Testis (tissue), 3 donors: ENCODE measurements around the gene CARF. TPM values are rescaled to one million over a fixed set of nuclear protein-coding genes. Genes with fewer than 3 reads are reported as not detected.
"Not testable (repeated sequence)": the region's sequence is repeated elsewhere in the genome, so short reads cannot be mapped to it uniquely, and the experiment has no call there.

Experiments
- DNase-seq: peaks from one replicate; pipeline ENCODE4 v3.0.0-alpha.2; 2019
- H3K27ac ChIP-seq, 2 donors: fragments of 200-600 bp; sonication (generic); one replicate each; pipeline ENCODE4 v1.5.1; 2019
- H3K27me3 ChIP-seq: fragments of 200-600 bp; sonication (generic); one replicate; pipeline ENCODE4 v1.5.1; 2019
- H3K36me3 ChIP-seq: fragments of 200-600 bp; sonication (generic); one replicate; pipeline ENCODE4 v1.5.1; 2017; ENCODE audit warnings: low read depth; ENCODE audit errors: missing control alignments
- H3K4me1 ChIP-seq: fragments of 200-600 bp; sonication (generic); one replicate; pipeline ENCODE4 v1.5.1; 2019
- H3K4me3 ChIP-seq, 2 donors: fragments of 200-600 bp; sonication (generic); one replicate each; pipeline ENCODE4 v1.5.1; 2017 to 2019
- H3K9me3 ChIP-seq: fragments of 200-600 bp; sonication (generic); one replicate; pipeline ENCODE4 v1.5.1; 2017
- POLR2A ChIP-seq: fragments of 450-650 bp; IDR thresholded peaks from one replicate; pipeline ENCODE4 v1.6.1; 2017; ENCODE audit warnings: antibody characterized with exemption, mild to moderate bottlenecking, moderate library complexity
- WGBS, 2 donors: methylation state at CpG; one replicate each; pipeline ENCODE4 v1.1.5; 2018; 5-methylcytosine and 5-hydroxymethylcytosine counted together
- intact Hi-C: fragments of 100-400 bp; cut with DNase I; formaldehyde crosslinking; loops from one replicate; pipeline ENCODE4 v1.15.1; 2023; ENCODE audit warnings: low total_unique reads
- polyA plus RNA-seq: library from polyadenylated mRNA; stranded (reverse); fragments of 350-450 nt; fragmentation: Illumina TruSeq; extraction: RNeasy Lipid Tissue Mini Kit (QIAGEN cat#74804); gene quantifications from one replicate; pipeline ENCODE4 v1.2.3, GENCODE V29; 2014; ENCODE audit warnings: low read depth, low replicate concordance; ENCODE audit not compliant: insufficient read depth
- total RNA-seq, 2 donors: library from RNA; depleted of rRNA; stranded (reverse); fragments of >200 nt; gene quantifications; one replicate each; pipeline ENCODE4 v1.2.3, GENCODE V29; 2016
- TF ChIP-seq, protein P1 (sequence below), 3 experiments: fragments of 450-650 bp in 2 of 3; fragments of 200-600 bp in 1 of 3; sonication (generic) in 1 of 3; IDR thresholded peaks; one replicate each; pipeline ENCODE4 v1.5.1; 2016 to 2019; ENCODE audit warnings: antibody characterized with exemption in 3 of 3, mild to moderate bottlenecking in 2 of 3, moderate library complexity in 1 of 3

CARF gene
- total and polyA plus RNA-seq, 3 donors from 2014 or later: 24.2 to 43.8 (median 37.9) TPM

DNA sequence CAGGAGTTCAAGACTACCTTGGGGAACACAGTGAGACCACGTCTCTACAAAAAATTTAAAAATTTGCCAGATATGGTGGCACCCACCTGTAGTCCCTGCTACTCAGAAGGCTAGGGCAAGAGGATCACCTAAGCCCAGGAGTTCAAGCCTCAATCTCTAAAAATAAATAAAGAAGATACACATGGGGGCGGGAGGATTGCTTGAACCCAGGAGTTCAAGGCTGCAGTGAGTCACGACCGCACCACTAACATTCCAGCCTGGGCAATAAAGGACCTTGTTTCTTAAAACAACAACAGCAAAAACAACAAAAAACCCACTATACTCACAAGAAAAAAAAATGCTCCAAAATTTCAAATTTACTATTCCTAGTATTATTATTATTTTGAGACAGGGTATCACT is 30.5 kb upstream of the CARF start:
- Histone ChIP-seq H3K4me3 (no peak overlapping the region), H3K9me3 (no peaks in the 10 kb centered on the region), H3K27ac (no peak overlapping the region), H3K27me3 (no peaks in the 10 kb centered on the region), H3K4me1 (peaks cover 5% of the 10 kb centered on the region), H3K36me3 (no peaks in the 10 kb centered on the region)
- no peak for DNase-seq
- WGBS, 2 donors: 81 to 90% methylated on average over 4 of the region's 4 CpGs
- intact Hi-C loops: no loop called here
- TF ChIP-seq, protein P1, sequence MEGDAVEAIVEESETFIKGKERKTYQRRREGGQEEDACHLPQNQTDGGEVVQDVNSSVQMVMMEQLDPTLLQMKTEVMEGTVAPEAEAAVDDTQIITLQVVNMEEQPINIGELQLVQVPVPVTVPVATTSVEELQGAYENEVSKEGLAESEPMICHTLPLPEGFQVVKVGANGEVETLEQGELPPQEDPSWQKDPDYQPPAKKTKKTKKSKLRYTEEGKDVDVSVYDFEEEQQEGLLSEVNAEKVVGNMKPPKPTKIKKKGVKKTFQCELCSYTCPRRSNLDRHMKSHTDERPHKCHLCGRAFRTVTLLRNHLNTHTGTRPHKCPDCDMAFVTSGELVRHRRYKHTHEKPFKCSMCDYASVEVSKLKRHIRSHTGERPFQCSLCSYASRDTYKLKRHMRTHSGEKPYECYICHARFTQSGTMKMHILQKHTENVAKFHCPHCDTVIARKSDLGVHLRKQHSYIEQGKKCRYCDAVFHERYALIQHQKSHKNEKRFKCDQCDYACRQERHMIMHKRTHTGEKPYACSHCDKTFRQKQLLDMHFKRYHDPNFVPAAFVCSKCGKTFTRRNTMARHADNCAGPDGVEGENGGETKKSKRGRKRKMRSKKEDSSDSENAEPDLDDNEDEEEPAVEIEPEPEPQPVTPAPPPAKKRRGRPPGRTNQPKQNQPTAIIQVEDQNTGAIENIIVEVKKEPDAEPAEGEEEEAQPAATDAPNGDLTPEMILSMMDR (IDR thresholded peaks at IDR 0.05): no peak
- no peak for TF ChIP-seq POLR2A

DNA sequence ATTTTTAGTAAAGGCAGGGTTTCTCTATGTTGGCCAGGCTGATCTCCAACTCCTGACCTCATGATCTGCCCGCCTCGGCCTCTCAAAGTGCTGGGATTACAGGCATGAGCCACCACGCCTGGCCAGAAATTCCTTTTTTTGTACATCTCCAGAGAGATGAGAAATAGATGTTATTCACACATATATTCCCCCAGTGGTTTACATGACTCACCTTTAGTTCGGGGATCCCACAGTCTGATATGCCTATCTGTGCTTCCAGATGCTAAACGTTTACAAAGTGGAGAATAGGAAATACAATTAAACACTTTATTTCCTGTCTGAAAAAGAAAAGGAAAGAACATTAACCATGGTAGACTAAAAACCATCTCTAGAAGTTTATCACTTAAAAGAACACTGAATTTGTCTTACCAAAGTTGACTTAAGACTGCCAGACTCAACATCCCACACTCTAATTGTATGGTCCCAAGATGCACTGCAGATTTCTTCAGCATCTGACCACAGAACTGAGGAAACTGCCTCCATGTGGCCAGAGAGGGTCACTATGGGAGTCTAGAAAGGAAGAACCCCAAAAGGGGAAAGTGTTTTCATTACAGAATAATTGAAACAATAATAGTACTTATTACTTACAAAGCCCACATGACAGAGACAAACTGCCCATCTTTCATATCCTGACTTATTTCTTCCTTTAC is 27.9 kb upstream of the CARF start:
- WGBS, 2 donors: 77 to 80% methylated on average over 5 of the region's 5 CpGs
- no peaks in the 10 kb centered on the region for H3K36me3 ChIP-seq
- no peak for TF ChIP-seq POLR2A
- TF ChIP-seq, protein P1 (IDR thresholded peaks at IDR 0.05): no peak

DNA sequence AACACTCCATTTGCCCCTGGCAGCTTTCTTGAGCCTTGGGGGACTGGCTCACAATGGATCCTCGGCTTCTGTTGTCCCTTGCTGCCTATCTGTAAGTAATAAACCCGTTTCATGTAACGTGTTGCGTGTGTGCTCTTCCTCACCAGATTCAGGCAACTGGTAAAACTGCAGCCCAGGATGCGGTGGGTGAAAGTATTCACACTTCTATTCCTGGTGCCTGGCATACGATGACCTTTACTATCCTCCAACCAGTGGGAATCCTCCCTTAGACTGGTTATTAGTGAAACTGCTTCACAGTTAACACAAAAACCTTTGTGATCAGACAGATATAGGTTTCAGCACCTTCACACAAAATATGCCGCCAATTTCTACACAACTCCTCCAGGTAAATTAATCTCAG is 26.9 kb upstream of the CARF start:
- intact Hi-C loops: no loop called here
- Histone ChIP-seq H3K9me3 (no peaks in the 10 kb centered on the region), H3K4me1 (peaks cover 5% of the 10 kb centered on the region), H3K27me3 (no peaks in the 10 kb centered on the region), H3K27ac (no peak overlapping the region), H3K36me3 (no peaks in the 10 kb centered on the region), H3K4me3 (no peak overlapping the region)
- TF ChIP-seq, protein P1 (IDR thresholded peaks at IDR 0.05): no peak
- TF ChIP-seq POLR2A: no peak
- no peak for DNase-seq
- WGBS, 2 donors: 54 to 75% methylated on average over 7 of the region's 7 CpGs

More for the DNA sequence above, 27.9 kb upstream of the CARF start:
- H3K4me3 ChIP-seq: no peak overlapping the region
- intact Hi-C loops: no loop called here
- H3K27me3 ChIP-seq: no peaks in the 10 kb centered on the region
- no peak for DNase-seq
- peaks cover 5% of the 10 kb centered on the region for H3K4me1 ChIP-seq
- no peaks in the 10 kb centered on the region for H3K9me3 ChIP-seq
- no peak overlapping the region for H3K27ac ChIP-seq

DNA sequence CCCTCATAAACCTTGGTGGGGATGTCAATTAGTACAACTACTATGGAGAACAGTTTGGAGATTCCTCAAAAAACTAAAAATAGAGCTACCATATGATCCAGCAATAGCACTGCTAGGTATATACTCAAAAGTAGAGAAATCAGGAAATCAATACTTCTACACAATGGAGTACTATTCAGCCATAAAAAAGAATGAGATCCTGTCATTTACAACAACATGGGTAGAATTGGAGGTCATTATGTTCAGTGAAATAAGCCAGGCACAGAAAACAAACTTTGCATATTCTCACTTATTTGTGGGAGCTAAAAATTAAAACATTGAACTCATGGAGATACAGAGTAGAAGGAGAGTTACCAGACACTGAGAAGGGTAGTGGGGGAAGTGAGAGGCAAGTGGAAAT is 6.6 kb upstream of the CARF start:
- intact Hi-C loops, H3K4me3 ChIP-seq: not testable (repeated sequence)

DNA sequence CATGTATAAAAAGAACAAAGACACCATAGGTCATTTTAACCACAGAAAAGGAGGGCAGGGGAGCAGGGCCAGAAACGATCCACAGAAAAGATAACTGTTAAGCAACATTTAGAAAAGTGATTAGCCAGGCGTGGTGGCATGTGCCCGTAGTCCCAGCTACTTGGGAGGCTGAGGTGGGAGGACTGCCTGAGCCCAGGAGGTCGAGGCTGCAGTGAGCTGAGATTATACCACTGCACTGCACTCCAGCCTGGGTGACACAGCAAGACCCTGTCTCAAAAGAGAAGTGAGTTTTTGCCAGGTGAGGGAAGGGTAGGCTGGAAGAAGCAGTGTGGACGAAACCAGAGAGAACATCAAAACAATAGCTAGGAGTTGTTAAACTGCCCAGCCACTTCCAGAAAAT is 3.9 kb upstream of the CARF start:
- no peaks in the 10 kb centered on the region for H3K36me3 ChIP-seq
- H3K9me3 ChIP-seq: no peaks in the 10 kb centered on the region
- TF ChIP-seq, protein P1 (IDR thresholded peaks at IDR 0.05): no peak
- no peak for TF ChIP-seq POLR2A
- no peak for DNase-seq
- WGBS, 2 donors: 70 to 78% methylated on average over 5 of the region's 5 CpGs
- intact Hi-C loops: no loop called here
- H3K4me3 ChIP-seq: no peak overlapping the region
- H3K27ac ChIP-seq: no peak overlapping the region
- peaks cover 17% of the 10 kb centered on the region for H3K4me1 ChIP-seq
- no peaks in the 10 kb centered on the region for H3K27me3 ChIP-seq

More for the DNA sequence above, 6.6 kb upstream of the CARF start:
- not testable (repeated sequence) for H3K27ac ChIP-seq, DNase-seq, H3K27me3 ChIP-seq, H3K9me3 ChIP-seq, H3K36me3 ChIP-seq
- H3K4me1 ChIP-seq: peaks cover 12% of the 10 kb centered on the region
